Measurements from ENCODE around the gene SDK1. TPM values are rescaled to one million over a fixed set of nuclear protein-coding genes. Genes with fewer than 3 reads are reported as not detected.

The SDK1 gene
- total and polyA plus RNA-seq, 7 donors: 0.31 to 2.4 (median 1.3) TPM

DNA sequence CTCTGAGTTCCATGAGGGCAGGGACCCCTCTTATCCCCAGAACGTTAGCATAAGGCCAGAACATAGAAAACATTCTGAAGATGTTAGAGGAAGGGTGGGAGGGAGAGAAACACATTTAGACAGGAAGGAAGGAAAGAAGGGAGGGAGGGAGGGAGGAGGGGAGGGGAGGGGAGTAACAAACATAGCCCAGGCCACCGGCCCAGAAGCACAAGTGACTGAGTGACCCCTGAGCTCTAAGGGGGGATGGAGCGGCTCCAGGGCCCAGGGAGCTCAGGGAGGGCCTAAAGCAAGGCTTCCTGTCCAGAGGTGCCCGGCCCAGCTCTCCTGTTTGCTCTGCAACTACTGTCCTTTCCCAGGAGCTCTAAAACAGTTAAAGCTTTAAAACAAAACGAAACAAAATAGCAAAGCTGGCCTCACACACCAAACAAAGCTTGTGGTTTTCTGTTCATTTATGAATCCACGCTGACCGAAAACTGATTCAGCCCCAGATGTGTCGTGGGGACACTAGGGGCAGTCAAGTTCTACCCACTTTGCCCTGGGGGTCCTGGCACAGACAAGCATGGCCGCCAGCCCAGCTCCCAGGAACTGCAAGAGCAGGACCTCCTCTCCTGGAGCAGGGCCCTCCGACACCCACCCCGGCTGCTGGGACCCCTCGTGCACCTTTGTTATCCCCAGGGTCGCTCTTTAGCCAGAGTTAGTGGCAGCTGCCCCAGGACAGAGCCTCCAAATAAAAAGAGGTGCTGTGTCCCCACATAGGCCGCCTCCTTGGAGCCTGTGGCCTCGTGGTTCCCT, 884.9 kb downstream of the SDK1 start:
- DNase-seq (no peak), ATAC-seq (no peak)
- Histone ChIP-seq H3K9me3 (no peaks in the 10 kb centered on the region), H3K4me3 (no peak overlapping the region), H3K27ac (no peak overlapping the region), H3K36me3 (ENCODE audit: insufficient read depth in 1 of 2, low read depth in 1 of 2) (no peaks in the 10 kb centered on the region), H3K27me3 (ENCODE audit: insufficient read depth in 3 of 3, low read length in 2 of 3) (no peaks in the 10 kb centered on the region), H3K4me1 (no peaks in the 10 kb centered on the region)
- TF ChIP-seq, protein P1, sequence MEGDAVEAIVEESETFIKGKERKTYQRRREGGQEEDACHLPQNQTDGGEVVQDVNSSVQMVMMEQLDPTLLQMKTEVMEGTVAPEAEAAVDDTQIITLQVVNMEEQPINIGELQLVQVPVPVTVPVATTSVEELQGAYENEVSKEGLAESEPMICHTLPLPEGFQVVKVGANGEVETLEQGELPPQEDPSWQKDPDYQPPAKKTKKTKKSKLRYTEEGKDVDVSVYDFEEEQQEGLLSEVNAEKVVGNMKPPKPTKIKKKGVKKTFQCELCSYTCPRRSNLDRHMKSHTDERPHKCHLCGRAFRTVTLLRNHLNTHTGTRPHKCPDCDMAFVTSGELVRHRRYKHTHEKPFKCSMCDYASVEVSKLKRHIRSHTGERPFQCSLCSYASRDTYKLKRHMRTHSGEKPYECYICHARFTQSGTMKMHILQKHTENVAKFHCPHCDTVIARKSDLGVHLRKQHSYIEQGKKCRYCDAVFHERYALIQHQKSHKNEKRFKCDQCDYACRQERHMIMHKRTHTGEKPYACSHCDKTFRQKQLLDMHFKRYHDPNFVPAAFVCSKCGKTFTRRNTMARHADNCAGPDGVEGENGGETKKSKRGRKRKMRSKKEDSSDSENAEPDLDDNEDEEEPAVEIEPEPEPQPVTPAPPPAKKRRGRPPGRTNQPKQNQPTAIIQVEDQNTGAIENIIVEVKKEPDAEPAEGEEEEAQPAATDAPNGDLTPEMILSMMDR (IDR thresholded peaks at IDR 0.05): no peak
- WGBS, 3 donors: 79 to 85% (median 81%) methylated on average over 15 of the region's 15 CpGs
- intact Hi-C loops (cut with DNase I): no loop called here

DNA sequence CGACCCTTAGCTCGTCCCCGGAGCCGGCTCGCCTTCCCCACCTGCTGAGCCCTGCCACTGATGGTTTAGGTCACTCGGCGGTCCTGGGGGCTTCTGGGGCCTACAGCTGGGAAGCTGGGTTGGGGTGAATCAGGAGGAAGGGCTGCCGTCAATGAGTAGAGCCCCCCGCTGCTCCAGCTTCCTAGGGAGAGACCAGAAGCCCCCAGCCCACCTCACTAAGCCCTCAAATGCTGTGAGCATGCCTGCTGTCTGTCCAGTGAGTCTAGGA, 885.4 kb downstream of the SDK1 start:
- WGBS, 3 donors: 90 to 99% (median 95%) methylated on average over 9 of the region's 9 CpGs
- TF ChIP-seq, protein P1 (IDR thresholded peaks at IDR 0.05): no peak
- no peak for ATAC-seq
- no peak for DNase-seq
- Histone ChIP-seq H3K36me3 (ENCODE audit: insufficient read depth in 1 of 2, low read depth in 1 of 2) (no peaks in the 10 kb centered on the region), H3K4me3 (no peak overlapping the region), H3K9me3 (no peaks in the 10 kb centered on the region), H3K27ac (no peak overlapping the region), H3K4me1 (no peaks in the 10 kb centered on the region), H3K27me3 (ENCODE audit: insufficient read depth in 3 of 3, low read length in 2 of 3) (no peaks in the 10 kb centered on the region)
- intact Hi-C loops (cut with DNase I): no loop called here

DNA sequence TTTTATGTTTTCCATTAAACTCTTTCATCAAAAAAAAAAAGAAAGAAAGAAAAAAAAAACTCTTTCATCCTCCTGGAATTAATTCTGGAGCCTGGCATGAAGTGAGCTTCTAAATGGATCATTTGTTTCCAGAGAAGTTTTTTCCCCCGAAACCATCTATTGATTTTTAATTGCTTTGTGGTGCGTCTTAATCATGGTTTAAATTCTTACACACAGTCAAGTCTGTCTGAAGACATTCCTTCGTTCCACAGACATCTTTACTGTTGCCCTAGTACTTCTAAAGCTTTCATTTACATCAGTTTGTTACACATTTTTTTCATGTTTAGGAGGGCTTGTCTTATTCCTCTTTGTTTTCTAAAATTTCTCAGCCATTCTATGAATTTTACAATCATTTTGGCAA, 887.6 kb downstream of the SDK1 start:
- no peaks in the 10 kb centered on the region for H3K4me1 ChIP-seq
- H3K9me3 ChIP-seq: no peaks in the 10 kb centered on the region
- 30 to 47% (median 30%) methylated on average over 3 of the region's 3 CpGs for WGBS, 3 donors
- intact Hi-C loops (cut with DNase I): no loop called here
- H3K36me3 ChIP-seq (ENCODE audit: insufficient read depth in 1 of 2, low read depth in 1 of 2): no peaks in the 10 kb centered on the region
- ATAC-seq (no peak), DNase-seq (no peak)
- TF ChIP-seq, protein P1 (IDR thresholded peaks at IDR 0.05): no peak
- no peaks in the 10 kb centered on the region for H3K27me3 ChIP-seq (ENCODE audit: insufficient read depth in 3 of 3, low read length in 2 of 3)
- peak overlapping the region; percentile 34 for H3K4me3 ChIP-seq
- H3K27ac ChIP-seq: no peak overlapping the region

- TF ChIP-seq, protein P1 (IDR thresholded peaks at IDR 0.05): no peak
- Histone ChIP-seq H3K27me3 (ENCODE audit: insufficient read depth in 3 of 3, low read length in 2 of 3) (no peaks in the 10 kb centered on the region), H3K27ac (no peak overlapping the region), H3K36me3 (ENCODE audit: insufficient read depth in 1 of 2, low read depth in 1 of 2) (no peaks in the 10 kb centered on the region), H3K9me3 (no peaks in the 10 kb centered on the region), H3K4me1 (no peaks in the 10 kb centered on the region), H3K4me3 (peak overlapping the region; percentile 34)
- ATAC-seq: peak; percentile 72 to 96 (median 93)
- WGBS, 3 donors: 13 to 30% (median 19%) methylated on average over 13 to 14 of the region's 14 CpGs
- DNase-seq: peak; percentile 82 to 87
- intact Hi-C loops (cut with DNase I): no loop called here
Measured at GRCh38 chr7:4189131-4189570, 888.1 kb downstream of the SDK1 start.

All from psoas muscle (tissue), 8 donors.